ENCODE data around the gene PPP3CA.

Gene PPP3CA

DNA sequence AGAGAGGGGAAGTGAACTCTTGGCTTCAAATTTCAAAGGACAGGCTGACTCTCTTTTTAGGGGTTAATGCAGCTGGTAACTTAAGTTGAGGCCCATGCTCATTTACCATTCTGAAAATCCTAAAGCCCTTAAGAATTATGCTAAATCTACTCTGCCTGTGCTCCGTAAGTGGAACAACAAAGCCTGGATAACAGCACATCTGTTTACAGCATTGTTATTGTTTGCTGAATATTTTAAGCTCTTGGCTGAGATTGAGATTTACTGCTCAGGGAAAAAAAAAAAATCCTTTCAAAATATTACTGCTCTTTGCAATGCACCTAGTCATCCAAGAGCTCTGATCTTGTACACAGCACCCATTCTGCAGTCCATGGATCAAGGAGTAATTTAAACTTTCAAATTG lies 17.7 kb downstream of the PPP3CA start:
- DNase-seq, result no peak

DNA sequence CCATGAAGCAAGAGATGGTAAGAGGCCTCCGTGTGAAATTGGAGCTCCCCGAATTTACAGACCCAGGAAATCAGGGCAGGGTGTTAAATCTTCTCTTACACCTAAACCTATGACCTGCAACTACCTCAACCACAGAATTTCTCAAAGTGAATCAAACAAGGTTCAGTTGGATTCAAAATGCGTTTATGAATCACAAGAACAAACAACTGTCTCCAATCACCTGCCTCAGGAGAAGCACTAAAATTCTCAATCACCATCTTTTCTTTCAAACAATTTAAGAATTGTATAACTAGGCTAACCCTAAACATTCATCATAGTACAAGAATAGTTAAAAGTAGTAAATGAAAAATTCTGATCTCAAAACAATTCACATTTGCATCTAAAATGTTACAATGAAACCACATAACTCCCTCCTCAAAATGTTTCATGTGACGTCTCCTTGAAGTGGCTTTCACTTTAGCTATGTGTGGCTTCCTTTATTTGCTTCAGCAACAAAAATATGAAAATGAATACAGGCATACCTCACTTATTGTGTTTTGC lies 19.2 kb downstream of the PPP3CA start:
- no peak for DNase-seq

DNA sequence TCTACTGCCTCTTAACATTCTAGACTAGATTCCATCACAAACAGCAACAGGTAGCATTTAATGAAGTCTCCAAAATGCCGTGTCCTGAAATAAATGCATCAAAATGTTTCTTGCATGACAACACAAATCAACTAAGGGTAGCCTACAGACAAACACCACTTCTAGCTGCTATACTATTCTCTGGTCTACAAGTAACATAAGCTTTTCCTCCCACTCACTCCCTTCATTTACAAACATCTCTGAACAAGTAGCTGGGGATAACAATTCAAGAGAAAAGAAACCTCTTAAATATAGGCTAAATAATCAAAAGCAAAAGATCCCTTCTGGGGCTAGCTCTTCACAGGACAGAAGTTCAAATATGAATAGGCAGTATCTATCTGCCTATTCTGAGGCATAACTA lies 20.8 kb downstream of the PPP3CA start:
- no peak for DNase-seq

DNA sequence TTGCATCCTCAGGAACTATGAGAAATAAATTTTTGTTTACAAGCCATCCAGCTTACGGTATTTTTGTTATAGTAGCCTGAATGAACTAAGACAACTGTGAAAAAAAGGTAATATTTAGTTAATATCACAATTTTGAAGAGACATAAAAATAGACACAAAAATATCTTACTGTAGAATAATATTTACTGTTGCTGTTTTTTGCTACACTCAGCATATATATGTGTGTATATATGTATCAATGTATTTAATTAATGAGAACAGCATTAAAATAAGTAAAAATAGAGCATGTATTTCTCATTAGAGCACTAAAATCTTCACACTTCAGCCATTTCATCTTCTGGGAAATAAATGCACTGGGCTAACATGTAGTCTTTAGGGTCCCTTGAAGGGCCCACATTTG lies 24.6 kb downstream of the PPP3CA start:
- DNase-seq, result no peak

DNA sequence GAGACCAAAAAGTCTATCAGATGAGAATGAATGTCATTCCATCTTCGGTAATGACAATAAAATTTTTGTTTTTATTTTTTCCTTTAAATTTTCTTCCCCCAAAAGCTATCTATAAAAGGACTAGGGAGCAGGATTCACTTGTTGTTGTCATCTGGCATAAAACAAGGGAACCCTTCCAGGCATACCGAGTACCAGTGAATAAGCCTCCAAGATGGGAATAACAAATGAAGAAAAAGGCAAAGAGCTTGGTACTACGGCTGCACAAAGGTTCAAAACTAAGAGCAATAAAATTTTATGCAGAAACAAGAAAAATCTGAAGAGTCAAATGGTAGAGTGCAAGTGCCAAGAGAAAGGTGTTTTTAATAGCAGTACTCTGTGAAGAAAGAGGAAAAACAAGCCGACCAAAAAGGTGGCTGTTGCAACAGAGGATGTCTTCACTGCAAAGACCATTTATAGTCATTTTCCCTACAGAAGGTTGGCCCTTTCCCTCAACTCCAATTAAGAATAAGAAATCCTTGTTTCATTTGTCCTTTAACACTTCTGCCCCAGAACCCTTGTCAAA lies 25.8 kb downstream of the PPP3CA start:
- DNase-seq, result no peak

DNA sequence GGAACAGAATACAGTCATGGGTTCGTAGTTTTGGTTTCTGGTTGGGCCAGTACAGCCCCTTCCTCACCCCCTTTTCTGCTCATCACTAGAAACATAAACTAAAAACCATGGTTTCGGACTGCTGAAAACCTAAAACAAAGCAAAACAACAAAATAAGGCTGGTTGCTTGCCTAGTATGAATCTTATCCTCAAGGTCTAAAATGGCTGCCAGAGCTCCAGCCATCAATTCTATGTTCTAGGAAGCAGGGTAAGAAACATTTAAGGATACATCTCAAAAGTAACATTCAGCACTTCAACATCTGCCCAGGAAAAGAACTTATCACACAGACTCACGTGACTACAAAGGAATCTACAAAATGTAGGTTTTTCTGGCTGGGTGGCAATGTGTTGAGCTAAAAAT lies 31.5 kb downstream of the PPP3CA start:
- no peak for DNase-seq

DNA sequence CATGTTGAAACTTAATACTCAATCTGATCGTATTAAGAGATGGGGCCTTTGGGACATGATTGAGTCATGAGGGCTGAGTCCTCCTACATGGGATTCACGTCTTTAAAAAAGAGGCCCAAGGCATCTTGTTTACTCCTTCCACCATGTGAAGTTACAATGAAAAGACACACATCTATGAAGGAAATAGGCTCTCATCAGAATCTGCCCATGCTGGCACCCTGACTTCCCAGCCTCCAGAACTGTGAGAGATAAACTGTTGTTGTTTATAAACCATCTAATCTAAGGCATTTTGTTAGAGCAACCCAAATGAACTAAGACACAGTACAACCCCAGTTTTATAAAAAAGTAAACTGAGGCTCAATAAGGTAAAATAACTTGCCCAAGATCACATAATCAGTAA lies 32.3 kb downstream of the PPP3CA start:
- DNase-seq, result no peak

DNA sequence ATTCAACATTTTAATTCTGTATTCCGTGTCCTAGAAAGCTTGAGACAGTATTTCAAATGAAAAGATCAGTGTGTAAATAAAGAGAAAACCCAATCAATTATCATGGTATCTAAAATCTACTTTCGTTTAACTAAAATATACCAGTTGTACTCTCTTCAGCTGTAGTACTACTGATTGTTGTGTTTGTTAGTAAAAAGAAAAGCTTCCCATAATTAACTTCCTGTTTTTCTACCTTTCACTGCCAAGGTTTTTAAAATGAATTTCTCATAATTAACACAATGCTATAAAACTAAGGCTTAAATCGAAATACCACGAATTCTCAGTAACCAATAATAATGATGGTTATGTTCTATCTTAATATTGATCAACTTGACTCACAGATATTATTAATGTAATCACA lies 37.4 kb downstream of the PPP3CA start:
- no peak for DNase-seq

DNA sequence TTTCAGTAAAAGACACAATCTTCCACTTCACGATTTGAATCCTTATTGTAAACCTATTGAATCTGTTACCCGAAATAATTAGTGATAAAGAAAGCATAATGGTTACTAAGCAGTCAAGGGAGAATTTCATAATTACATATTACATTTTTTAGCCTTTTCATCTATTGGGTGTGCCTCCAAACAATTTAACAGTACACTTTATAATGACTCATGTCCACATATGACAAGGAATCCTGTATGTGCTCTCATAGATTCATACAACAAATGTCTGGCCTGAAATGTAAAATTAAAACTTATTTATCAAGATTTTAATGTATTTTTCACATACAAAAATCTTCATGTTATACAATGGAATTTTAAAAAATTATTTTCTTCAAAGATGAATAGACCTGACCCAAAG lies 39.4 kb downstream of the PPP3CA start:
- DNase-seq, result no peak

DNA sequence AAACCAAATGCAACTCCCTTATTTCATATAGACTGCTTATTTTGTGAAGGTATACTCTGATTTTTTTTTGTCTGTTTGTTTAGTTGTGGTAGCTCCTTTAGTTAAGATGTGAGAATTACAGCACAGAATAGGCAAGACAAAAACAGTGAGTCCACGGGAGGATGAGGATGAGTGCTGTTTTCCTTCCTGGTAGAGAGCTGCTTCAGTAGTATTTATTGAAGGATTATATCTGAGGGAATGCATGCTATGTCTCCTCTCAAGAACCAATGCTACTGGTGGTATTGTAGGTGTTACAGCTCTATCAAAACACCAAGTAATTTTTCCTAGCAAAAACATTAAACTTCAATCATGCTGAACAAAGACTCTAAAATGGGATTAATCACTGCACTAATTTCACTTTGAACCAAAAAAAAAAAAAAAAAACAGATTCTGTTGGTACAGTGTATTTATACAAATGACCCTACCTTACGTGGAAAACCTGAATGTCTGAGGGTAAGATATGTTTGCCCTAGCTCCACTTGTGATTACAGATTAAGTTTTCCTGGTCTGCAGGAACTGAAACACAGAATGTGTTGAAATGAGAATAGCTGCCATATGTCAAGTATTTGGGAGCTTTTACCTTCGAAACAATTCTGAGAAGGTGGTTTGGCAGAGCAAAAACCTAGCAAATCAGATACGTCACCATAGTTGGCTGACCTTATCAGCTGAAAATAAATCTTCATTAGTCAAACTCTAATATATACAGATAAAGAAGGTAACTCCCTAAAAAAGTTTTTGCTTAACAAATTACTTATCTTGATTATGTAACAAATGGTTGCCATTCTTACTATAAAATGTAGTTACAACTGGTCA lies 40.3 kb downstream of the PPP3CA start:
- no peak for DNase-seq

DNA sequence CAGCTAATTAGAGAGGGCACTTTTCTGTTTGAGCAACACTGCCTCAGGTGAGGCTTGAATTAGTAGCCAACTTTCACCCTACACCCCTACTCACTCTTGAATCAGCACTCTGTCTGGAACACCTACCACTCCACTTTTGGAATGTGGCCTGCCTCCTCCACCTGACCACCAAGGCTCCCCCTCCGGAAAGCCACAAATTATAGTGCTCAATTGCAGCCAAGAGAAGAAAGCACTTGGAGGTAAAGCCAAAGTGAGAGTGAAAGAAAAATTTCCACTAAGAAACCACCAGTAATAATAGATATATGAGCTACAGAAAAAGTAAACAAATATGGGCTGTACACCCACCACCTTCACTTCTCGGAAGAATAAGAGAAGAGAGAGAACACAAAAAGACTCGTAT lies 41.1 kb downstream of the PPP3CA start:
- no peak for DNase-seq

DNA sequence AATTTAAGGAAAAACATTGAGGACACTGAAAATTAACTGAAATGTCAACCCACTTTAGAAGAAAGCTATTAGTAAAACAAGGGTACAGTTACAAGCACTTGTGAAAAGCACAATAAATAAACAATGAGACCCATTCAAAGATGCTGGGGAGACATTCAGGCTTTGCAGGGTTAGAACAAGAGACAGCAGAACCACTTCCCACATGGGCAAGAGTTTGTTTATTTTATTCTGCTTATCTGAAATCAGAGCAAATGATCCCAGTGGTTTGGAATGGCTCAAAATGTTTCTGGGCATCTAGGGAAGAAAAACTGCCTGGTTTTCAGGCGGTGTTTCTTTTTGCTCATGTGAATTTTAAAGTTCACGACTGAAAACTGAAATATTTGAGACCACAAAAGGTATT lies 42.4 kb downstream of the PPP3CA start:
- DNase-seq, result no peak

DNA sequence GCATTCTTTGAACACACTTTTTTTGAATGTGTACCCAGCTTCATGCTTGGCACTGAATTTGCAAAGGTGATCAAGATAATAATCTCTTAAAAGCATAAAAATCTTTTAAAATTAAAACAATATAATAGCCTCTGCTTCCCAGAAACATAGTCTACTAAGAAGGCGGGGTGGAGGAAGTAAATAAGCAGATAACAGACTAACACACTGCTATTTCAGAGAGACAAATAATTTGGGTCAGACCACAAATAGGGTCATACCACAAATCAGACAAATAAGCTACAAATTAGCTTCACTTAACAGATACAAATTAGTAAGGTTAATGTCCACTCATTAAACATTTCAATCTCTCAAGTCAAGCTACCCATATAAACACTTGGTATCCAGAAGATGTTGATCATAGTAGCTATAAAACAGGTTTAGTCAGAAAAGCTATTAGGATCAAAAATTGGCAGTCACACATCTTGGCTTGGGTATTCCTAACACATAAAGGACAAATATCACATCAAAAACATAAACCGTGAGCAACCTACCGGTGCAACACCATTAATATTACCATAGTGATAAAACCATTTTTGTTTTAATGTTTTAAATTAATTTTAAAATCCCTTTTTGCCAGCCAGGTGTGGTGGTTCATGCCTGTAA lies 47.3 kb downstream of the PPP3CA start:
- DNase-seq, result no peak

DNA sequence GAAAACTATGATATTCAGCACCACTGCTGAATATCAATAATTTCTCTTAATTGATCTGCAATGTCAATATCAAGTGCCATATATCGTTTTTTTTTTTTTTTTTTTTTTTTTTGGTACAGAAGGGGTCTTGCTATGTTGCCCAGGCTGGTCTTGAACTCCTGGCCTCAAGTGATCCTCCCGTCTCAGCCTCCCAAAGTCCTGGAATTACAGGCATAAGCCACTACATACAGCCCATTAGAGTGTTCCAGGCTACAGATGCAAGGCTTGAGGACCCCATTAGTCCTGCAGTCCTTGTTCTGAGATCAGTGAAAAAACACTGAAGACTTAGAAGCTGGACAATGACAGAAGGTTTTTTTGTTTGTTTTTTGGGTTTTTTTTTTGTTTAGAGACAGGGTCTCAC lies 48.3 kb downstream of the PPP3CA start:
- no peak for DNase-seq

DNA sequence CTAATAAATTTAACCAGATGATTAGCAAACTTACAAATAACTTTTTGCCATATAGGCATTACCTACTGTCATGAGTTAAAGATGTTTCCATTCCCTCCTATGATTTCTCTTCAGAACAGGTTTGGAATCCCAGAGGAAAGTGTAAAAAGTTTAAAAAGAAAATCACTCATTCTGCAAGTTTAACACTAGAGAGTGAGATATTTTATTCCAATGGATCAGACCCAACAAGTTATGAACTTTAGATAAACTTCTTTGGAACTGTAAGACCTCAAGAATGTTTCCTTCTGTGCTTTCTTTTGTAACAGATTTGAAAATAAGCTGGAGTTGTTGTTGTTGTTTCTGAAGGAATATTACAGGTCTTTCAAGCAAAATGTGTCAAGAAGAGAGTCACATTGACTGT lies 51.6 kb downstream of the PPP3CA start:
- no peak for DNase-seq

DNA sequence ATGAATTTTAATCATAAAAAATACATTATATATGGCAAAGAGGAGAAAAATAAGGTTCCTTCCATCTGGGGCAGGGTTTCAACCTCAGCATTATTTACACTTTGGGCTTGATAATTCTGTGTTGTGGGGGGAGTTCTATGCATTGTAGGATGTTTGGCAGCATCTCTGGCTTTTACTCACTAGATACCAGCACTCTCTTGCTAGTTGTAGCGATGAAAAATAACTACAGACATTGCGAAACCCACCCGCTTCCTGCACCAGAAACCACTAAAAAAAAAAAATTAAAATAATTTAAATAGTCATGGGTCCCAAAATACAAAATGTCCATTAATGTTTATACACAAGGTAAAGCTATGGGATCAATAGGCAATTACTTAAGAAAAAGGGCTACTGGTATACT lies 52.7 kb downstream of the PPP3CA start:
- DNase-seq, result no peak

DNA sequence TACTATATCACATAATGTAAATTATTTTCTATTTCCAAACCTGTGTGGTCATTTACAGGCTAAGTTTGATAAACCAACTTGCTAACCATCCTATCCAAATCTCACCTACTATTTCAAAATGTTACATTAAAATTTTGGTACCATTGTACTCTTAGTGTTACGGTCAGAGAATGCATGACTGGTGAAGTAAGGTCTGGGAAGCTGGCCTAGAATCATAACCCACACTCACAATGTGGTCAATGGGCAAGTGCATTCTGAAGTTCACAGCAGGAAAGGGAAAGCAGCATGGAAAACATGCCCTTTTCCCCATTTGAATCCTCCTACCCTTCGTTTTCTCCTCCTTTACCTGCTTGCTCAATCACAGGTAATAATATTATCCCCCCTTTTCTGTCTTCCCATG lies 54.4 kb downstream of the PPP3CA start:
- no peak for DNase-seq

DNA sequence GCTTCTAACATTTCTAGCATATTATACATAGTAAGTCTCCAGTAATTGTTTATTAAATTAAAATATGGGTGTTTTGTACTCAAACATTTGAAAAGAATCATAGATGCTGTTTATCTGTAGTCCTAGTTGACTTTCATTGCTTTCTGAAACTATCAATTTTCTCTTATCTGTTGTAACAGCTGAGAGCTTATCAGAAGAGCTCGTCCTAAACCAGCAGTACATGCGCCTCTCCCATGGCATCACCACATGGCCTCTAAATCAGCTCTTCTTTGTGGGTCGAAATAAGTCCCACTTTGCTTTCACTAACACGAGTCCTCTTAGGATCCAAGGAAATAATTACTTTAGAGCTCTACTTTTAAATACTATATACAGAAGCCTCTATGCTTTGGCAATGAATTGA lies 55.1 kb downstream of the PPP3CA start:
- DNase-seq, result no peak

DNA sequence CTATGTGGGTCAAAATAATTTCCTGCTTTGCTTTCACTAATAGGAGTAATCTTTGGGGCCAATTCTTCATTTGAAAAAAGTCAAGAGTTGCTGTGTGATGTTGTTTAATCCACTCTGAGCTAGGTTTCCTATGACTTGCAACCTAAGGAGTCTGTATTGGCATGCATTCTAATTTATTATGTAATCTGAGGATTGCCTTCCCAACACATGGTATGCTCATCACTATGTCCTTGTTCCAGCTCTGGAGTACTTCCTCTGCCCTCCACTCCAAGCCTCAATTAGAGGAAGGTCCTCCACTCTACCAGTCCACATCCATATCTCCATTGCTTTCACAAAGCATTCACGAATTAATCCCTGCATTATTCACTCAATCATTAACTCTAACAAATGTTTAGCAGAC lies 56.1 kb downstream of the PPP3CA start:
- DNase-seq, result no peak

DNA sequence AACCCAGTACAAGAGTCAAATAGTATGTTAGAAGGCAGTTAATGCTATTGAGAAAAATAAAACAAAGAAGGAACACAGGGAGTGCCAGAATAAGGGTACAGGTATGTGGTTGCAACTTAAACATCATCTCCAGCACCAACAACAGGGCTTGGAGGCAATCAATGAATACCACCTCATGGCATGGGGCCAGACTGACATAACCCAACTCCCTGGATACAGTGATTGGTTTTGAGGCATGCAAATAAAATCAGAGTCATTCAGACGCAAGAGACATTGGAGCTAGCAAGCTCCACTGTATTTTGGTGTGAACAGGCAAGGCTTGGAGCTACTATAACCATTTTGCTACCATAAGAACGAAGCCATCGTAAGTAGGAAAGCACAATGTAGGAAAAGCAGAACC lies 56.7 kb downstream of the PPP3CA start:
- DNase-seq, result no peak

DNA sequence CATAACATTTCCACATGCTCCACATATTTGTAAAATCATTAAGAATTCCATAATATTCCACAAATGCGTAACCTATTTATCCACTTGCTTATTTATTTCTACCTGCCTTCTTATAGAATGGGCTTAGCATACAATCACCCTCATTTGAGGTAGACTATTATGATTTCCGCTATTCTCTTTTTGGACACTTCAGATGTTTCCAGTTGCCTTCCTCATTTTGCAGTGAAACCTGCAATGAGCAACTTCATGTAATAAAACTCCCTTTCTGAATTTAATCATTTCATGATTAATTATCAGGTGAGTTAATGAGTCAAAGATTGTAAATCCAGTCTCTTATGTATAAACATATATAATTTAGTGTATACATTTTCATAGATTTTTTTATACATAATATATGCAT lies 58.0 kb downstream of the PPP3CA start:
- no peak for DNase-seq

DNA sequence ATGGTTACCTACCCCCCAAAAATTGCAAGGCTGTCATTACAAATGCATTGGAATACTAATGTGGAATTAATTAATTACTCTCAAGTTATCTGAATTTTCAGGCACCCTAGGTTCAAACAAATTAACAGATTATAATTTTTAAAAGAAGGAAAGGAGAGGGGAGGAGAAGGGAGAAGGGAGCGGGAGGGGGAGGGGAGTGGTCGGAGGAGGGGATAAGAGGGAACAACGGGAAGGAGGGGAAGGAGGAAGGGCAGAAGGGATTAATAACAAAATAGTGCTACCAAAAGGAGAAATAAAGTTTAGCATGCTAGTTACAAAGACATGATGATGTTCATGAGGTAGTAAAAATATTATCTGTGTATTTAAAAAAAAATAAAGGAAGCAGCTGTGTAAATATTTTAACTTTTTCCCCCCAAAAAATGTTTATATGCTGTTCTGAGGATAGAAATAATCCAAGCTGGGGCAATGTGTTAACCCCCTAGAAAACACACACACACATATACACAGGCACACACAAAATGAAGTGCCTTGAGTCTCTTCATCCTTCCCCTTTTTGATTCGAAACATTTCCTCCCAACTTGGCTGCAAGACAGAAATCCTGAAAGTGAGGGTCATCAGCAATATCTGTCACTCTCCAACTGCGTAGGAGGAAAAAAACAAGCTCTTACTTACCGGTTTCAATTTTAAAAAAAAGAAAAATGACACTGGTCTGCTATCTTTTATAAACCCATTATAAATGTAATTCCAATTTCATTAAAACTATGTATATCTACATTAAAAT lies 58.8 kb downstream of the PPP3CA start:
- DNase-seq, result no peak

DNA sequence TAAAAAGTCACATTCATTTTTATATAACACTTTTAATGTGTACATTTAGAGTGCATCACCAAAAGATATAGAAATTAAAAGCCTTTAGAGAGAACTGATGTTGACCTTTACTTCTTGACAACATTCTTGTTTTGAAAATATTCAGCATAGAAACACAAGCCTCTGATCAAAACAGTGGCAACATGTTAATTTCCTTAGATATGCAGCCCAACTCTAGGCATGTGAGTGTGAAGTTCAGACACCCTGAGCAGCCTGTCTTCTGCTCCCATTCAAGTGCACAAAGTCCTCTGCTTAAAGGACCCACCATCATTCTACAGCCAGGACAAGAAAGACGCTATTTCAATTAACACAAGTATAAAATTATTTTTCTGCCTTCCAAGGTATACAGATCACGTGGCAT lies 60.0 kb downstream of the PPP3CA start:
- no peak for DNase-seq

Data from SHP77 (cell line).